GM12878 (cell line): ENCODE results near the gene SLAMF1. TPM values are rescaled to one million over a fixed set of nuclear protein-coding genes. Genes with fewer than 3 reads are reported as not detected.

Experiments used
- CEBPB ChIP-seq, 2 experiments: fragments of 150-350 bp in 1 of 2; IDR thresholded peaks; 2 replicates each; pipeline ENCODE4 v1.6.1; 2012 to 2014; ENCODE audit warnings: low read depth in 2 of 2, low read length in 2 of 2, borderline replicate concordance in 1 of 2, inconsistent platforms in 1 of 2
- CTCF ChIP-seq, 3 experiments: IDR thresholded peaks in 2 of 3; conservative IDR thresholded peaks in 1 of 3; 2 replicates each; pipeline ENCODE4 v1.5.1; 2011; ENCODE audit warnings: low read depth in 3 of 3, low read length in 3 of 3, mild to moderate bottlenecking in 3 of 3, control low read depth in 2 of 3, moderate library complexity in 2 of 3, inconsistent platforms in 1 of 3, mixed read lengths in 1 of 3; ENCODE audit not compliant: control insufficient read depth in 2 of 3, insufficient read depth in 1 of 3; ENCODE audit errors: extremely low read depth in 1 of 3
- CUX1 ChIP-seq: IDR thresholded peaks from 2 replicates; pipeline ENCODE4 v1.6.1; 2012; ENCODE audit warnings: improper control_type of control experiment, low read depth, low read length; ENCODE audit not compliant: insufficient replicate concordance
- E2F8 ChIP-seq: fragments of 450-650 bp; IDR thresholded peaks from 2 replicates; pipeline ENCODE4 v1.6.1; 2018; ENCODE audit warnings: mild to moderate bottlenecking, low read depth, moderate library complexity; ENCODE audit not compliant: partially characterized antibody
- HCFC1 ChIP-seq: fragments of 150-350 bp; IDR thresholded peaks from 2 replicates; pipeline ENCODE4 v1.6.1; 2014; ENCODE audit warnings: low read length
- LARP7 ChIP-seq: fragments of 450-650 bp; IDR thresholded peaks from 2 replicates; pipeline ENCODE4 v1.6.1; 2017; ENCODE audit warnings: mild to moderate bottlenecking
- NFYA ChIP-seq: IDR thresholded peaks from 2 replicates; pipeline ENCODE4 v1.6.1; 2011; ENCODE audit warnings: low read depth, mild to moderate bottlenecking, low read length, improper control_type of control experiment, borderline replicate concordance
- NFYB ChIP-seq: IDR thresholded peaks from 2 replicates; pipeline ENCODE4 v1.6.1; 2011; ENCODE audit warnings: low read depth, mild to moderate bottlenecking, low read length, improper control_type of control experiment, moderate library complexity; ENCODE audit not compliant: insufficient read depth
- PML ChIP-seq: IDR thresholded peaks from 2 replicates; pipeline ENCODE4 v1.6.1; 2012; ENCODE audit warnings: low read length, inconsistent platforms
- ZBTB33 ChIP-seq: fragments of 450-650 bp; IDR thresholded peaks from 2 replicates; pipeline ENCODE4 v1.6.1; 2017; ENCODE audit warnings: mild to moderate bottlenecking
- ZNF592 ChIP-seq: fragments of 450-650 bp; IDR thresholded peaks from 2 replicates; pipeline ENCODE4 v1.6.1; 2017; ENCODE audit warnings: mild to moderate bottlenecking, moderate library complexity
- polyA plus RNA-seq, 11 experiments: library from polyadenylated mRNA; depleted of rRNA in 4 of 11; unstranded in 6 of 11; stranded (reverse) in 5 of 11; fragments of >200 nt; fragmentation: Nextera tagmentation in 4 of 11; fragmentation: Illumina TruSeq in 1 of 11; extraction: Ambion mirVana in 4 of 11; extraction: Trizol in 1 of 11; gene quantifications; 1 replicate in 1 of 11; 2 replicates in 10 of 11; pipeline versions ENCODE4 v1.2.1 to v1.2.3, GENCODE V29; 2011 to 2016; ENCODE audit warnings: inconsistent platforms in 2 of 11, missing spikeins in 2 of 11, low read depth in 1 of 11
- total RNA-seq, 4 experiments: library from RNA; depleted of rRNA in 3 of 4; stranded (reverse); fragments of >200 nt in 3 of 4; fragmentation: Illumina TruSeq in 1 of 4; extraction: Trizol in 1 of 4; gene quantifications; 2 replicates each; pipeline versions ENCODE4 v1.2.1 to v1.2.3, GENCODE V29; 2013 to 2021

Gene SLAMF1
- total and polyA plus RNA-seq, 10 of the 15 experiments (the other 5 are each of a cell fraction or from before 2014, with no cell fraction given) = 87.3 to 260 (median 131) TPM

GRCh38 chr1:160625725-160626498 lies 20.9 kb downstream of the SLAMF1 start (continued):
- TF ChIP-seq CUX1 (peak; percentile 73), CTCF (IDR thresholded peaks at IDR 0.05 in 2 of 3, conservative IDR thresholded peaks at IDR 0.05 in 1 of 3; ENCODE audit: control insufficient read depth in 2 of 3, extremely low read depth in 1 of 3, insufficient read depth in 1 of 3, low read depth in 3 of 3, low read length in 3 of 3) (no peak), NFYA (no peak), HCFC1 (no peak), E2F8 (peak; percentile 44), ZNF592 (no peak), CEBPB (IDR thresholded peaks at IDR 0.05; ENCODE audit: borderline replicate concordance in 1 of 2, low read depth in 2 of 2, low read length in 2 of 2) (no peak), PML (no peak; the same call in 1 of the 2 replicates), NFYB (no peak), ZBTB33 (no peak), LARP7 (no peak)
